ENCODE data around the gene LAMA2. TPM values are rescaled to one million over a fixed set of nuclear protein-coding genes. Genes with fewer than 3 reads are reported as not detected.

The LAMA2 gene
- total and polyA plus RNA-seq, 2 of the 13 experiments (the other 11 are each of a cell fraction or from before 2014, with no cell fraction given), result 0.11 to 0.28 TPM

DNA sequence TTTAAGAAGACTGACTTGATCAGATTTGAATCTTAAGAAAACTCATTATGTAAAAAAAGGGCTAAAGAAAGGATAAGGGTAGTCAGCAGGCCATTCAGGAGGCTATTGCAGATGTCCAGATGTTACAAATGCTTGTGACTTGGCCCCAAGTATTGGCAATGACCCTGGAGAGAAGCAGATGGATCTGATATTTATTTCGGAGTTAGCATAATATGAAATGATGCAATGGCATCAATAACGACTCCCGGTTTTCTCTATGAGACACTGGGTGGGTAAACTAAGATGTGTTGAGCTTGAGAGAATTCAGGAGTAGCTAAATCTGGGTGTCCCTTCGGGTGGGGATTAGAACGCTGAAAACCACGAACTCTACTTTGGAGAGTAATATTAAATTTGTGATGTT, 149.7 kb downstream of the LAMA2 start:
- no peak overlapping the region for H2AFZ ChIP-seq (ENCODE audit: low read length)
- no peaks in the 10 kb centered on the region for H3K36me3 ChIP-seq (replicated peaks in 1 of 2; ENCODE audit: control insufficient read depth in 1 of 2, insufficient read depth in 2 of 2, low read length in 2 of 2)
- ATAC-seq, result no peak
- no peaks in the 10 kb centered on the region for H3K9me3 ChIP-seq (ENCODE audit: low read length)
- ChIA-PET POLR2A (no interaction called here), CTCF (ENCODE audit: low intra/inter-chr PET ratio, low total read pairs) (no interaction called here)
- H3K4me3 ChIP-seq (replicated peaks in 1 of 3; ENCODE audit: insufficient read depth in 1 of 3, low read depth in 2 of 3, low read length in 3 of 3), result no peak overlapping the region
- no peaks in the 10 kb centered on the region for H3K4me1 ChIP-seq (ENCODE audit: insufficient read depth, low read length)
- FAIRE-seq, result no peak
- no peaks in the 10 kb centered on the region for H4K20me1 ChIP-seq (ENCODE audit: insufficient read depth, low read length)
- no peak overlapping the region for H3K4me2 ChIP-seq (ENCODE audit: low read depth, low read length)
- BruUV-seq (replicated peaks), result no TSS peak
- 2% methylated on average over 6 of the region's 6 CpGs for WGBS (ENCODE audit: low lambda C conversion rate)
- no peak for DNase-seq (ENCODE audit: low spot score)
- TF ChIP-seq PITX1 (CRISPR knock-in tag; IDR thresholded peaks at IDR 0.05), result no peak
- TF ChIP-seq ATF7 (IDR thresholded peaks at IDR 0.05), result 0 out of 2 replicates have a peak, but pooled peaks have one; percentile 5
- TF ChIP-seq ATF7 (CRISPR knock-in tag; IDR thresholded peaks at IDR 0.05), result no peak
- intact Hi-C loops (cut with micrococcal nuclease; ENCODE audit: unreplicated experiment) (no loop called here), in situ Hi-C loops (cut with HindIII; ENCODE audit: extremely low pct_ligation_motif_present, low pct_unique_long_range_greater_than_20kb) (no loop called here)
- H3K9ac ChIP-seq (ENCODE audit: insufficient read depth, low read depth, low read length), result no peak overlapping the region
- H3K27me3 ChIP-seq (ENCODE audit: control insufficient read depth in 1 of 2, insufficient read depth in 2 of 2, low read length in 2 of 2), result no peaks in the 10 kb centered on the region
- no peak overlapping the region for H3K27ac ChIP-seq (ENCODE audit: extremely low read length, insufficient read depth, low read length)
- H3K79me2 ChIP-seq (ENCODE audit: insufficient read depth, low read length), result no peaks in the 10 kb centered on the region

DNA sequence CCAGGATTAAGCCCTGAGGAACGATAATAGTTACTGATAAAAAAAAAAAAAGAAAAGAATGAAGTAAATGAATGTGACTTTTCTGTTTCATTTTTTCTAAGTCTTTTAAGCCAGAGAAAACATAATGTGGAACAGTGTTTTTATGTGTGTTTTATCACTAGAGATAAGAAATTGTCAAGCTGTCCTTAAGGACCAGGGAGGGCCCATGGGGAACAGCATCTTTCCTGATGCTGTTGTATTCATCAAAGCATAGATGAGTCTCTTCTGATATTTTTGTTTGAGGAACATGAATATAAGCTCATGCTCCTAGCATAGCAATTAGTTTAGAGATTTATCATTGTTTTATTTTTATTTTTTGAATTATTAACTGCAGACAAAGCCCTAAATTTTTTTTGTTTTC, 150.2 kb downstream of the LAMA2 start:
- TF ChIP-seq SATB2 (CRISPR knock-in tag; IDR thresholded peaks at IDR 0.05), result no peak
- ATAC-seq, result no peak
- Histone ChIP-seq H3K4me3 (replicated peaks in 1 of 3; ENCODE audit: insufficient read depth in 1 of 3, low read depth in 2 of 3, low read length in 3 of 3) (no peak overlapping the region), H3K27me3 (ENCODE audit: control insufficient read depth in 1 of 2, insufficient read depth in 2 of 2, low read length in 2 of 2) (no peaks in the 10 kb centered on the region), H3K79me2 (ENCODE audit: insufficient read depth, low read length) (no peaks in the 10 kb centered on the region), H3K9ac (ENCODE audit: insufficient read depth, low read depth, low read length) (no peak overlapping the region), H3K27ac (ENCODE audit: extremely low read length, insufficient read depth, low read length) (no peak overlapping the region), H4K20me1 (ENCODE audit: insufficient read depth, low read length) (no peaks in the 10 kb centered on the region), H3K4me2 (ENCODE audit: low read depth, low read length) (no peak overlapping the region), H3K4me1 (ENCODE audit: insufficient read depth, low read length) (no peaks in the 10 kb centered on the region), H3K9me3 (ENCODE audit: low read length) (no peaks in the 10 kb centered on the region), H3K36me3 (replicated peaks in 1 of 2; ENCODE audit: control insufficient read depth in 1 of 2, insufficient read depth in 2 of 2, low read length in 2 of 2) (no peaks in the 10 kb centered on the region), H2AFZ (ENCODE audit: low read length) (no peak overlapping the region)
- CTCF ChIA-PET (ENCODE audit: low intra/inter-chr PET ratio, low total read pairs), result no interaction called here
- DNase-seq (ENCODE audit: low spot score), result no peak
- BruUV-seq (replicated peaks), result no TSS peak
- intact Hi-C loops (cut with micrococcal nuclease; ENCODE audit: unreplicated experiment) (no loop called here), in situ Hi-C loops (cut with HindIII; ENCODE audit: extremely low pct_ligation_motif_present, low pct_unique_long_range_greater_than_20kb) (no loop called here)
- no peak for FAIRE-seq
- POLR2A ChIA-PET, result no interaction called here
- WGBS (ENCODE audit: low lambda C conversion rate), result 10% methylated on average over 1 of the region's 1 CpG

Data from HepG2 (cell line).